ENCODE measurements around the gene POLR1A. TPM values are rescaled to one million over a fixed set of nuclear protein-coding genes. Genes with fewer than 3 reads are reported as not detected.

POLR1A gene
- total RNA-seq, 1 experiment from 2014 or later = 62.7 TPM

DNA sequence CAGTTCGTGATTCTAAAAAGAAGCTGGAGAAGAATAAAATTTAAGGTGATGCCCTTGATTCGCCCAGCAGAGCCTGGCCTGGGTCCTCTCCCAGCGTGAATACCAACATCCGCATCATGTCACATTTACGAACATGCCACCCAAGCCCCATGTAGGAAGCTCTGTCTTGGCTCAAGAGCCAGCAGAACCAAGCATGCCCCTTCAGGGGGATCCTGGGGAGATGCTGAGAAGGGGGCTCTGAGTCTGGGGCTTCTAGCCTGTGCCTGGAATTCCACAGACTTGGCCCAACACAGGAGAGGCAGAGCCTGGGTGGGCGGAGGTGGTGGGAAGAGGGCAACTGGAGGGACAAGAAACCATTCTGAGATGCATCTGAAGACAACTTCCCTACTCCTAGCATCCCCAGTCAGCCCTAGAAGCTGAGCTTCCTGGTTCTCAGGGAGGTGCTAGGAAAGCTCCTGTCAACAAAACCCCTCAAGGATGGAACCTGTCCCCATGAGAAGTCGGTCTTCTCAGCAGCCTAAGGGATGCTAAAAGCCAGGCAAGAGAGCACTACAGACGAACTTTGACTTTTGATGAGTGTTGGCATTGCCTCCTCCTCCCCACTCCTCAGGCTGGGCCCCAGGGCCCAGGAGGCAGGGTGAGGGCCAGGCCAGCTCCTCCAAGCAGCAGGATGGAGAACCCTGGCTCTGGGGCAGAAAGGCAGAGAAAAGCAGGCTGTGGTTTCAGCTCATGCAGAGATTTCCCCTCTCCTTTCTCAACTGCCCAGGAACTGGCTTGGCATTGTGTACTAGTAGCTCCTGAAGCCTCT lies 57.9 kb downstream of the POLR1A start:
- no peak overlapping the region for H2BK20ac ChIP-seq (ENCODE audit: low read depth, low read length, poor library complexity, severe bottlenecking)
- H3K79me1 ChIP-seq (ENCODE audit: insufficient read depth, low read depth, low read length, poor library complexity, severe bottlenecking) = no peaks in the 10 kb centered on the region
- no CpG with 5 or more reads among the region's 8 CpGs for WGBS (ENCODE audit: extremely low coverage, insufficient read length, low lambda C conversion rate)
- no peak overlapping the region for H3K56ac ChIP-seq (ENCODE audit: insufficient read length, low read depth, low read length)
- H3K4ac ChIP-seq (ENCODE audit: low read depth, low read length) = no peak overlapping the region
- H3K27ac ChIP-seq (ENCODE audit: insufficient read length, low read depth, low read length) = no peak overlapping the region
- H3K4me2 ChIP-seq (ENCODE audit: insufficient read depth, insufficient read length, low read length) = no peak overlapping the region
- H3K9ac ChIP-seq (ENCODE audit: extremely low read depth, insufficient read length, low read length) = no peak overlapping the region
- H3K4me1 Mint-ChIP-seq = no peaks in the 10 kb centered on the region
- no peak overlapping the region for H2BK120ac ChIP-seq (ENCODE audit: low read depth, low read length, poor library complexity, severe bottlenecking)
- H3K79me2 ChIP-seq (ENCODE audit: insufficient read depth, low read length) = no peaks in the 10 kb centered on the region
- H3K27me3 Mint-ChIP-seq (ENCODE audit: low read depth) = no peaks in the 10 kb centered on the region
- no peak overlapping the region for H3K23ac ChIP-seq (ENCODE audit: insufficient read length, low read depth, low read length)
- no peaks in the 10 kb centered on the region for H3K9me3 ChIP-seq (ENCODE audit: control insufficient read depth, low read depth, low read length)
- H4K20me1 ChIP-seq (ENCODE audit: control insufficient read depth, insufficient read depth, insufficient read length) = no peaks in the 10 kb centered on the region
- no peak overlapping the region for H4K5ac ChIP-seq (ENCODE audit: insufficient read length, low read depth, low read length)
- H3K4me1 ChIP-seq (ENCODE audit: insufficient read depth, low read length) = no peaks in the 10 kb centered on the region
- H2AFZ ChIP-seq (ENCODE audit: low read length) = no peak overlapping the region
- H3K9me3 Mint-ChIP-seq = no peaks in the 10 kb centered on the region; a peak in 1 of 5 replicates
- peak; percentile 5 for DNase-seq
- no peak overlapping the region for H2BK12ac ChIP-seq (ENCODE audit: insufficient read length, low read depth, low read length)
- TF ChIP-seq, protein P1, sequence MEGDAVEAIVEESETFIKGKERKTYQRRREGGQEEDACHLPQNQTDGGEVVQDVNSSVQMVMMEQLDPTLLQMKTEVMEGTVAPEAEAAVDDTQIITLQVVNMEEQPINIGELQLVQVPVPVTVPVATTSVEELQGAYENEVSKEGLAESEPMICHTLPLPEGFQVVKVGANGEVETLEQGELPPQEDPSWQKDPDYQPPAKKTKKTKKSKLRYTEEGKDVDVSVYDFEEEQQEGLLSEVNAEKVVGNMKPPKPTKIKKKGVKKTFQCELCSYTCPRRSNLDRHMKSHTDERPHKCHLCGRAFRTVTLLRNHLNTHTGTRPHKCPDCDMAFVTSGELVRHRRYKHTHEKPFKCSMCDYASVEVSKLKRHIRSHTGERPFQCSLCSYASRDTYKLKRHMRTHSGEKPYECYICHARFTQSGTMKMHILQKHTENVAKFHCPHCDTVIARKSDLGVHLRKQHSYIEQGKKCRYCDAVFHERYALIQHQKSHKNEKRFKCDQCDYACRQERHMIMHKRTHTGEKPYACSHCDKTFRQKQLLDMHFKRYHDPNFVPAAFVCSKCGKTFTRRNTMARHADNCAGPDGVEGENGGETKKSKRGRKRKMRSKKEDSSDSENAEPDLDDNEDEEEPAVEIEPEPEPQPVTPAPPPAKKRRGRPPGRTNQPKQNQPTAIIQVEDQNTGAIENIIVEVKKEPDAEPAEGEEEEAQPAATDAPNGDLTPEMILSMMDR (conservative IDR thresholded peaks at IDR 0.05) = no peak
- H2AK5ac ChIP-seq (ENCODE audit: insufficient read length, low read length) = no peak overlapping the region
- H3K14ac ChIP-seq (ENCODE audit: insufficient read depth, low read length) = no peak overlapping the region
- H3T11ph ChIP-seq (ENCODE audit: low read length) = no peak overlapping the region
- no peak overlapping the region for H3K27ac Mint-ChIP-seq
- peaks cover 46 to 89% (median 69%) of the 10 kb centered on the region in 3 experiments for H3K36me3 Mint-ChIP-seq (ENCODE audit: insufficient read depth in 1 of 3, low read depth in 3 of 3)
- no peaks in the 10 kb centered on the region for H3K27me3 ChIP-seq (ENCODE audit: insufficient read depth, low read length)
- H4K91ac ChIP-seq (ENCODE audit: insufficient read length, low read depth, low read length) = no peak overlapping the region
- H4K8ac ChIP-seq (replicated peaks; ENCODE audit: insufficient read length, low read depth, low read length) = no peak overlapping the region
- H3K4me3 Mint-ChIP-seq = no peak overlapping the region
- H2BK5ac ChIP-seq (ENCODE audit: insufficient read length, low read length) = no peak overlapping the region
- H2BK15ac ChIP-seq (ENCODE audit: low read depth, low read length) = no peak overlapping the region
- H3K23me2 ChIP-seq (ENCODE audit: insufficient read length, low read depth, low read length, poor library complexity, severe bottlenecking) = no peaks in the 10 kb centered on the region
- no peak overlapping the region for H3K18ac ChIP-seq (ENCODE audit: insufficient read length, low read depth, low read length)
